Measurements from ENCODE around the gene ADORA1. TPM values are rescaled to one million over a fixed set of nuclear protein-coding genes. Genes with fewer than 3 reads are reported as not detected.

Gene ADORA1
- total RNA-seq, 1 experiment from 2014 or later, result 5.6 TPM

DNA sequence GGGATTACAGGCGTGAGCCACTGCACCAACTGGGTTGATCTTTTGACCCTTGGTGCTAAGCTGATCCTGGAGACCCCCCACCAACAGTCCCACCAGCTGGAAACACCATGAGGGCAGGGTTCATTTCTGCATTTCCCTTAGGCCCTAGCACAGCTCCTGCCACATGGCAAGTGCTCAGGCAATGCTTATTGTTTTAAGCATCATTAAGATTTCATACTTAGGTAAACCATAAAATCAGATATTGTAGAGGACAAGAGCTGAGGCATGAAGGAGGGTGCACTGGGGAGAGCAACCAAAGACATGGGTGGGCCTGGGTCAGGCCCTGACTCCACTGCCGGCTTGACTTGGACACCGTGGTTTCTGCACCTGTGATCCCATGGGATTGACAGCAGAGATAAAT, 84.3 kb downstream of the ADORA1 start:
- no peak for DNase-seq (ENCODE audit: low read depth)

GRCh38 chr1:203213126-203213525, 85.6 kb downstream of the ADORA1 start:
- DNase-seq (ENCODE audit: low read depth), result no peak

- no peak for DNase-seq (ENCODE audit: low read depth)
Observed at GRCh38 chr1:203214871-203215270, 87.3 kb downstream of the ADORA1 start.

GRCh38 chr1:203215573-203215972, 88.0 kb downstream of the ADORA1 start:
- no peak for DNase-seq (ENCODE audit: low read depth)

- peak; percentile 58 for DNase-seq (ENCODE audit: low read depth)
Observed at GRCh38 chr1:203216274-203217138, 89.0 kb downstream of the ADORA1 start.

Other genes starting within 250 kb of the ADORA1 start
- 10.0 and 11.7 TPM in 2 replicates for gene RABIF, start 238.6 kb upstream of the ADORA1 start, total RNA-seq (2014; rRNA removed; shearing (Covaris generic))
- 26.3 and 26.4 TPM in 2 replicates for gene KLHL12, start 200.5 kb upstream of the ADORA1 start, total RNA-seq (2014; rRNA removed; shearing (Covaris generic))
- gene ADIPOR1, start 169.4 kb upstream of the ADORA1 start, total RNA-seq (2014; rRNA removed; shearing (Covaris generic)), result 149 and 150 TPM in 2 replicates
- 34.8 and 46.5 TPM in 2 replicates for gene CYB5R1, start 160.5 kb upstream of the ADORA1 start, total RNA-seq (2014; rRNA removed; shearing (Covaris generic))
- gene TMEM183A, start 120.4 kb upstream of the ADORA1 start, total RNA-seq (2014; rRNA removed; shearing (Covaris generic)), result 84.6 and 99.6 TPM in 2 replicates
- gene PPFIA4, start 101.2 kb upstream of the ADORA1 start, total RNA-seq (2014; rRNA removed; shearing (Covaris generic)), result 2.5 and 12.1 TPM in 2 replicates
- not detected in 2 replicates for gene MYOG, start 41.7 kb upstream of the ADORA1 start, total RNA-seq (2014; rRNA removed; shearing (Covaris generic))
- not detected in 2 replicates for gene MYBPH, start 48.1 kb downstream of the ADORA1 start, total RNA-seq (2014; rRNA removed; shearing (Covaris generic))
- not detected in 2 replicates for gene CHI3L1, start 59.0 kb downstream of the ADORA1 start, total RNA-seq (2014; rRNA removed; shearing (Covaris generic))
- not detected in 2 replicates for gene CHIT1, start 101.9 kb downstream of the ADORA1 start, total RNA-seq (2014; rRNA removed; shearing (Covaris generic))
- 0.67 and 1.2 TPM in 2 replicates for gene BTG2, start 177.8 kb downstream of the ADORA1 start, total RNA-seq (2014; rRNA removed; shearing (Covaris generic))
- gene FMOD, start 223.4 kb downstream of the ADORA1 start, total RNA-seq (2014; rRNA removed; shearing (Covaris generic)), result not detected in 2 replicates